Measurements from ENCODE around the gene SLC5A2. TPM values are rescaled to one million over a fixed set of nuclear protein-coding genes. Genes with fewer than 3 reads are reported as not detected.
A peak's percentile ranks its signal among the peaks of the same experiment; 100 is the strongest.

The SLC5A2 gene
- polyA plus RNA-seq, 3 donors = 0.04 TPM; not detected in 2

DNA sequence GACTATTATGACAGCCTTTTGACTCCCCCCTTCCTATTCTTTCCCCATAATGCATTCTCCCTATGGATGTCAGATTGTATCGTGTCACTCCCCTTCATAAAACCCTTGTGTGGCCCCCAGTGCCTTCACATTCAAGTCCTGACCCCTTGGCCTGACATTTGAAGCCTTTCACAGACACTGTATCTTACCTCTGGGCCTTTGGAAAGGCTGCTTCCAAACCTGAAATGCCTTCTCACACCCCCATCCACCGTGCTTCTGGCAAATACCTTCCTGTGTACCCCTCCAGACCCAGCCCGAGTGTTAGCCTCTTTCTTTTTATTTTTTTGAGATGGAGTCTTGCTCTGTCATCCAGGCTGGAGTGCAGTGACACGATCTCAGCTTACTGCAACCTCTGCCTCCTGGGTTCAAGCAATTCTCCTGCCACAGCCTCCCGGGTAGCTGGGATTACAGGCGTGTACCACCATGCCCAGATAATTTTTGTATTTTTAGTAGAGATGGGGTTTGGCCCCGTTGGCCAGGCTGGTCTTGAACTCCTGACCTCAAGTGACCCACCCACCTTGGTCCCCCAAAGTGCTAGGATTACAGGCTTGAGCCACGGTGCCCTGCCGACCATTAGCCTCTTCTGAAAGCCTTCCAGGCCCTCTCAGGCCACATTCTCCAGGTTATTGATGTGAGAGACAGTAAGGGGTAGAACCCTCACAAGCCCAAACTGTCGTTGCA lies 21.6 kb upstream of the SLC5A2 start:
- no peak for TF ChIP-seq CTCF (IDR thresholded peaks at IDR 0.05)
- Histone ChIP-seq H3K4me3 (replicated peaks in 1 of 3; ENCODE audit: low read depth in 2 of 3, low read length in 3 of 3) (no peak overlapping the region), H3K4me1 (ENCODE audit: control insufficient read depth in 1 of 2, insufficient read depth in 2 of 2, low read length in 2 of 2) (peaks cover 34 to 37% of the 10 kb centered on the region in 2 donors), H2AFZ (ENCODE audit: insufficient read depth, low read depth, low read length, poor library complexity, severe bottlenecking) (no peak overlapping the region), H3K9ac (ENCODE audit: insufficient read depth, low read length, poor library complexity, severe bottlenecking) (no peak overlapping the region), H4K20me1 (ENCODE audit: insufficient read depth, low read length) (peaks cover 29% of the 10 kb centered on the region), H3K4me2 (replicated peaks; ENCODE audit: extremely low read depth, low read length, poor library complexity, severe bottlenecking) (no peak overlapping the region), H3K36me3 (replicated peaks in 1 of 2; ENCODE audit: control insufficient read depth in 1 of 2, insufficient read depth in 2 of 2, low read length in 2 of 2) (peaks cover 32 to 48% of the 10 kb centered on the region in 2 donors), H3K9me3 (replicated peaks in 1 of 2; ENCODE audit: control insufficient read depth in 1 of 2, insufficient read depth in 1 of 2, low read length in 2 of 2) (no peaks in the 10 kb centered on the region), H3K79me2 (ENCODE audit: insufficient read depth, low read length) (peaks cover 39% of the 10 kb centered on the region), H3K27ac (ENCODE audit: low read depth in 1 of 2, low read length in 2 of 2) (no peak overlapping the region), H3K27me3 (ENCODE audit: control insufficient read depth in 2 of 2, insufficient read depth in 2 of 2, low read length in 2 of 2) (no peaks in the 10 kb centered on the region)
- Mint-ChIP-seq H3K27ac (peak overlapping the region in 3 of 7 donors; percentile 26 to 62 (median 33)), H3K4me3 (no peak overlapping the region), H3K9me3 (no peaks in the 10 kb centered on the region), H3K36me3 (peaks cover 35 to 47% of the 10 kb centered on the region in 2 donors), H3K4me1 (peaks cover 39% of the 10 kb centered on the region), H3K27me3 (ENCODE audit: low read depth in 3 of 3) (peaks cover 0 to 4% (median 4%) of the 10 kb centered on the region in 3 donors)
- intact Hi-C loops (cut with micrococcal nuclease) = no loop called here
- DNase-seq = no peak
- 89% methylated on average over 3 of the region's 10 CpGs for WGBS (ENCODE audit: insufficient coverage)

- WGBS (ENCODE audit: insufficient coverage) = 98% methylated on average over 29 of the region's 35 CpGs
- H3K4me3 Mint-ChIP-seq = no peak overlapping the region
Measured at GRCh38 chr16:31461921-31462804, 20.8 kb upstream of the SLC5A2 start.

More at GRCh38 chr16:31461921-31462804, 20.8 kb upstream of the SLC5A2 start:
- H3K27me3 ChIP-seq (ENCODE audit: control insufficient read depth in 2 of 2, insufficient read depth in 2 of 2, low read length in 2 of 2) = no peaks in the 10 kb centered on the region
- no peak overlapping the region for H3K4me2 ChIP-seq (replicated peaks; ENCODE audit: extremely low read depth, low read length, poor library complexity, severe bottlenecking)
- peaks cover 26 to 29% of the 10 kb centered on the region in 2 donors for H3K4me1 ChIP-seq (ENCODE audit: control insufficient read depth in 1 of 2, insufficient read depth in 2 of 2, low read length in 2 of 2)
- peaks cover 21% of the 10 kb centered on the region for H4K20me1 ChIP-seq (ENCODE audit: insufficient read depth, low read length)
- H3K36me3 Mint-ChIP-seq = peaks cover 41 to 55% of the 10 kb centered on the region in 2 donors
- TF ChIP-seq CTCF (IDR thresholded peaks at IDR 0.05) = no peak
- no peaks in the 10 kb centered on the region for H3K9me3 Mint-ChIP-seq
- H3K4me3 ChIP-seq (replicated peaks in 1 of 3; ENCODE audit: low read depth in 2 of 3, low read length in 3 of 3) = no peak overlapping the region
- peaks cover 34 to 56% of the 10 kb centered on the region in 2 donors for H3K36me3 ChIP-seq (replicated peaks in 1 of 2; ENCODE audit: control insufficient read depth in 1 of 2, insufficient read depth in 2 of 2, low read length in 2 of 2)
- no peak overlapping the region for H2AFZ ChIP-seq (ENCODE audit: insufficient read depth, low read depth, low read length, poor library complexity, severe bottlenecking)
- peaks cover 31% of the 10 kb centered on the region for H3K79me2 ChIP-seq (ENCODE audit: insufficient read depth, low read length)
- no peak for DNase-seq
- H3K27ac Mint-ChIP-seq = no peak overlapping the region
- intact Hi-C loops (cut with micrococcal nuclease) = no loop called here
- H3K27ac ChIP-seq (ENCODE audit: low read depth in 1 of 2, low read length in 2 of 2) = no peak overlapping the region
- peaks cover 37% of the 10 kb centered on the region for H3K4me1 Mint-ChIP-seq
- H3K27me3 Mint-ChIP-seq (ENCODE audit: low read depth in 3 of 3) = peaks cover 0 to 4% (median 4%) of the 10 kb centered on the region in 3 donors
- H3K9ac ChIP-seq (ENCODE audit: insufficient read depth, low read length, poor library complexity, severe bottlenecking) = no peak overlapping the region
- no peaks in the 10 kb centered on the region for H3K9me3 ChIP-seq (replicated peaks in 1 of 2; ENCODE audit: control insufficient read depth in 1 of 2, insufficient read depth in 1 of 2, low read length in 2 of 2)

Data from CD14-positive monocyte (primary cell).